Measurements from ENCODE around the gene RORC. TPM values are rescaled to one million over a fixed set of nuclear protein-coding genes. Genes with fewer than 3 reads are reported as not detected.

RORC gene
- total RNA-seq, 2 donors from 2014 or later: not detected

DNA sequence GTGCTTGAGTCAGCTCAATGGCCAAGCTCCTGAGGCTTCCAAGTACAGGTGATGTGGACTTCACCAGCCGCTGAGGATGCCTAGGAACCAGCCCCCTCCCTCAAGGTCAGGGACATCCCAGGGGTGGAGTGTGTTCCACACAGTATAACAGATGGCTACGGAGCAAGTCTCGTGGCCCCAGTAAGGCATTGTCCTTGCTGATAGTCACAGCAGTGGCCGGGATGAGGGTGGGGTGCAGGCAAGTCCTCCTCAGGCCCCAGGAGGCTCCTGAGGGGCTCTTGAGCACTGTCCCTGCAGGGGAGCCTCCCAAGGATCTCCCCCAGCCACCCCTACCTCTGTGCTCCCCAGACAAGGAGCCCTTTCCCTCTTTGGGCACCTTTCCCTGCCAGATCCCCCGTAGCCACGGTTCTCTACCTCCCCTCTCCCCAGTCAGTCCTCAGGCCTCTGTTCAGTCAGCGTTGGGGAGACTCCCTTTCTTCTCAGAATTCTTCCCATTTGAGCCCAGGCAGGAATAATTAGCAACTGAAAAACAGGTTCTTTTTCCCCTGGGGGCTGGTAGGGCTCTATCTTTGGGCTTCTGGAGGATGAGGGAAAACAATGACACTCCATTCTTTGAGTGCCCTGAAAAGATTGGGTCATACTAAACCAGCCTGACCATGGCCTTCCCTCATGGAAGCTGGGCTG is 29.0 kb upstream of the RORC start:
- no peak overlapping the region for H3K27ac Mint-ChIP-seq
- no peak overlapping the region for H3K4me3 ChIP-seq (ENCODE audit: low read length)
- no peak overlapping the region for H3K4me3 Mint-ChIP-seq
- H3K36me3 Mint-ChIP-seq (ENCODE audit: low read depth): no peaks in the 10 kb centered on the region
- no peak overlapping the region for H3K9ac ChIP-seq (ENCODE audit: extremely low read depth, low read length, poor library complexity, severe bottlenecking)
- H3K4me1 ChIP-seq (ENCODE audit: control insufficient read depth, insufficient read depth, low read length): no peaks in the 10 kb centered on the region
- TF ChIP-seq, protein P1, sequence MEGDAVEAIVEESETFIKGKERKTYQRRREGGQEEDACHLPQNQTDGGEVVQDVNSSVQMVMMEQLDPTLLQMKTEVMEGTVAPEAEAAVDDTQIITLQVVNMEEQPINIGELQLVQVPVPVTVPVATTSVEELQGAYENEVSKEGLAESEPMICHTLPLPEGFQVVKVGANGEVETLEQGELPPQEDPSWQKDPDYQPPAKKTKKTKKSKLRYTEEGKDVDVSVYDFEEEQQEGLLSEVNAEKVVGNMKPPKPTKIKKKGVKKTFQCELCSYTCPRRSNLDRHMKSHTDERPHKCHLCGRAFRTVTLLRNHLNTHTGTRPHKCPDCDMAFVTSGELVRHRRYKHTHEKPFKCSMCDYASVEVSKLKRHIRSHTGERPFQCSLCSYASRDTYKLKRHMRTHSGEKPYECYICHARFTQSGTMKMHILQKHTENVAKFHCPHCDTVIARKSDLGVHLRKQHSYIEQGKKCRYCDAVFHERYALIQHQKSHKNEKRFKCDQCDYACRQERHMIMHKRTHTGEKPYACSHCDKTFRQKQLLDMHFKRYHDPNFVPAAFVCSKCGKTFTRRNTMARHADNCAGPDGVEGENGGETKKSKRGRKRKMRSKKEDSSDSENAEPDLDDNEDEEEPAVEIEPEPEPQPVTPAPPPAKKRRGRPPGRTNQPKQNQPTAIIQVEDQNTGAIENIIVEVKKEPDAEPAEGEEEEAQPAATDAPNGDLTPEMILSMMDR (conservative IDR thresholded peaks at IDR 0.05): no peak
- peaks cover 5% of the 10 kb centered on the region for H3K4me1 Mint-ChIP-seq
- no peak overlapping the region for H3K27ac ChIP-seq (ENCODE audit: low read depth, low read length)
- no peaks in the 10 kb centered on the region for H3K9me3 Mint-ChIP-seq
- no peaks in the 10 kb centered on the region for H3K36me3 ChIP-seq (ENCODE audit: control insufficient read depth, insufficient read depth, low read length)
- WGBS, 2 experiments (ENCODE audit: insufficient coverage in 1 of 2, insufficient read length in 1 of 2): 67 to 70% methylated on average over 4 to 7 of the region's 7 CpGs
- DNase-seq: peak; percentile 58
- no peaks in the 10 kb centered on the region for H3K9me3 ChIP-seq (ENCODE audit: control insufficient read depth, low read length)
- peaks cover 84% of the 10 kb centered on the region for H3K27me3 Mint-ChIP-seq (ENCODE audit: insufficient read depth)
- no peaks in the 10 kb centered on the region for H3K27me3 ChIP-seq (ENCODE audit: control insufficient read depth, insufficient read depth, low read length, poor library complexity, severe bottlenecking)

DNA sequence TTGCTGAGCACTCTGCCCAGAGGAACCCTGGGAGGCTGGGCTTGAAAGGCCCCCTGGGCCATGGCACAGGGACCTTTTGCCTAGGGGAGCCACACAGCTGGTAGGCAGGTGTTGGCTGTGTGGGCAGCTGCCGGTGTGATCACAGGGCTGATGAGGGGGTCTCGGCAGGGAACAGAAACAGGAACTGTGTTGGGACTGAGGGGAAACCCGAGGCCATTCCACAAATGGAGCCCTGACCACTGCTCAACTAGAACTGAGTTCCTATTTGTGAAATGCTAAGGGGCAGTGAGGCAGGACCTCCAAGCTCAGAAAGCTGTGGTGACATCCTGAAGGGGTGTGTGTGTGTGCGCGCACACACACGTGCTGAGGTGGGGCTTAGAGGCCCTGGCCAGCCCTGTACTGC is 28.3 kb upstream of the RORC start:
- no peaks in the 10 kb centered on the region for H3K4me1 ChIP-seq (ENCODE audit: control insufficient read depth, insufficient read depth, low read length)
- Mint-ChIP-seq H3K9me3 (no peaks in the 10 kb centered on the region), H3K4me1 (peaks cover 5% of the 10 kb centered on the region), H3K4me3 (no peak overlapping the region), H3K27ac (no peak overlapping the region), H3K36me3 (ENCODE audit: low read depth) (no peaks in the 10 kb centered on the region), H3K27me3 (ENCODE audit: insufficient read depth) (peaks cover 77% of the 10 kb centered on the region)
- H3K9me3 ChIP-seq (ENCODE audit: control insufficient read depth, low read length): no peaks in the 10 kb centered on the region
- WGBS, 2 experiments (ENCODE audit: insufficient coverage in 1 of 2, insufficient read length in 1 of 2): 90% methylated on average over 3 to 6 of the region's 6 CpGs
- DNase-seq: peak; percentile 41
- no peak overlapping the region for H3K4me3 ChIP-seq (ENCODE audit: low read length)
- no peaks in the 10 kb centered on the region for H3K27me3 ChIP-seq (ENCODE audit: control insufficient read depth, insufficient read depth, low read length, poor library complexity, severe bottlenecking)
- no peak overlapping the region for H3K9ac ChIP-seq (ENCODE audit: extremely low read depth, low read length, poor library complexity, severe bottlenecking)
- H3K27ac ChIP-seq (ENCODE audit: low read depth, low read length): no peak overlapping the region
- no peaks in the 10 kb centered on the region for H3K36me3 ChIP-seq (ENCODE audit: control insufficient read depth, insufficient read depth, low read length)
- TF ChIP-seq, protein P1 (conservative IDR thresholded peaks at IDR 0.05): no peak

DNA sequence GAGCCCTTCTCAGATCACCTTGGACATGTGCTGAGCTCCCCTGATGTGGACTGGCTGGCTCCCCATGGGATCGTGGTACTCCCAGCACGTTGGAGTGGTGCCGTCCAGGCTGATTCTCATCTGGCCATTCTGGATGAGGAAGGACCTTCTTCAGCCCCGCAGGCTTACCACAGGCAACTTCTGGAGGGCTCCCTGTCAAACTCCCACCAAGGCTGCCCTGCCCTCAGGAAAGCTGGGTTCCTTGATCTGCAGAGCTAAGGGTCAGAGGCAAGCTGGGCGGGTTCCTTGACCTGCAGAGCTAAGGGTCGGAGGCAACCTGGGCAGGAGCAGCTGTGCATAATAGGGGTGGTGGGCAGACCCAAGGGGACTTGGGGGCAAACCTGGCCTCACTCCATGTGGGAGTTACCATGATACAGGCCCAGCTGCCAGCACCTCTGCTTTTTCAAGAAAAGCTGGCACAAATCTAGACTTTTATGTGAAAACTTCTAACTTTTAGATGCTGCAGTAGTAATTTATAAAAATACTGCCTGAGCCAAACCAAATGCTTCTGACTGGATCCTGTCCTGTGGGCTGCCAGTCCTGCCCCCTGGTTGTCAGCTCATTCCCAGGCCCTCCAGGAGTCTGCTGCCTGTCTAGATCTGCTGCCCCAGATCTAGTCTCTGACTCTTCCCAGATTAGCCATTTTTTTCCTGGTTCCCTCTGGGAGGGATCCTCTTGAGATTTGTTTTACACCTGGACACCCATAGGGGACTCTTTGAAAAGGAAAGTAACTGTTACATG is 27.5 kb upstream of the RORC start:
- H3K36me3 ChIP-seq (ENCODE audit: control insufficient read depth, insufficient read depth, low read length): no peaks in the 10 kb centered on the region
- Mint-ChIP-seq H3K36me3 (ENCODE audit: low read depth) (no peaks in the 10 kb centered on the region), H3K4me1 (peaks cover 5% of the 10 kb centered on the region), H3K27ac (no peak overlapping the region), H3K9me3 (no peaks in the 10 kb centered on the region), H3K27me3 (ENCODE audit: insufficient read depth) (peaks cover 71% of the 10 kb centered on the region), H3K4me3 (no peak overlapping the region)
- TF ChIP-seq, protein P1 (conservative IDR thresholded peaks at IDR 0.05): no peak
- H3K27me3 ChIP-seq (ENCODE audit: control insufficient read depth, insufficient read depth, low read length, poor library complexity, severe bottlenecking): no peaks in the 10 kb centered on the region
- no peak overlapping the region for H3K9ac ChIP-seq (ENCODE audit: extremely low read depth, low read length, poor library complexity, severe bottlenecking)
- no peaks in the 10 kb centered on the region for H3K4me1 ChIP-seq (ENCODE audit: control insufficient read depth, insufficient read depth, low read length)
- no peak overlapping the region for H3K4me3 ChIP-seq (ENCODE audit: low read length)
- no peak overlapping the region for H3K27ac ChIP-seq (ENCODE audit: low read depth, low read length)
- DNase-seq: peak; percentile 41
- 93 to 98% methylated on average over 4 to 6 of the region's 6 CpGs for WGBS, 2 experiments (ENCODE audit: insufficient coverage in 1 of 2, insufficient read length in 1 of 2)
- H3K9me3 ChIP-seq (ENCODE audit: control insufficient read depth, low read length): no peaks in the 10 kb centered on the region

Measured in endodermal cell (in vitro differentiated cells).